Keratinocyte (primary cell): ENCODE data around the gene ITGA11.

Experiments
- CTCF ChIP-seq, 3 experiments: IDR thresholded peaks in 1 of 3; conservative IDR thresholded peaks in 1 of 3; optimal IDR thresholded peaks in 1 of 3; 2 replicates in 2 of 3; 3 replicates in 1 of 3; pipeline versions ENCODE3 to v1.5.1; 2011; ENCODE audit warnings: low read length in 3 of 3, mild to moderate bottlenecking in 3 of 3, moderate library complexity in 2 of 3, control low read depth in 1 of 3, inconsistent platforms in 1 of 3; ENCODE audit not compliant: insufficient read depth in 2 of 3; ENCODE audit errors: extremely low read depth in 1 of 3
- EZH2 ChIP-seq: IDR thresholded peaks from one replicate; pipeline ENCODE4 v1.6.1; 2012; ENCODE audit warnings: inconsistent platforms, mild to moderate bottlenecking, low read length, moderate library complexity

GRCh38 chr15:68442903-68443302 is 10.9 kb upstream of the ITGA11 start:
- no peak for TF ChIP-seq EZH2
- no peak for TF ChIP-seq CTCF (optimal IDR thresholded peaks at IDR 0.05 in 1 of 3, IDR thresholded peaks at IDR 0.05 in 1 of 3, conservative IDR thresholded peaks at IDR 0.05 in 1 of 3; ENCODE audit: extremely low read depth in 1 of 3, insufficient read depth in 2 of 3, low read length in 3 of 3)
